GM10847 (cell line): ENCODE measurements around the gene SLC22A5.

Experiments used
- POLR2A ChIP-seq: IDR thresholded peaks from 2 replicates; pipeline ENCODE4 v1.6.1; 2011; ENCODE audit not compliant: insufficient read length; ENCODE audit errors: extremely low read depth

Gene SLC22A5

GRCh38 chr5:132389585-132390286 is 20.2 kb downstream of the SLC22A5 start:
- TF ChIP-seq POLR2A = no peak

DNA sequence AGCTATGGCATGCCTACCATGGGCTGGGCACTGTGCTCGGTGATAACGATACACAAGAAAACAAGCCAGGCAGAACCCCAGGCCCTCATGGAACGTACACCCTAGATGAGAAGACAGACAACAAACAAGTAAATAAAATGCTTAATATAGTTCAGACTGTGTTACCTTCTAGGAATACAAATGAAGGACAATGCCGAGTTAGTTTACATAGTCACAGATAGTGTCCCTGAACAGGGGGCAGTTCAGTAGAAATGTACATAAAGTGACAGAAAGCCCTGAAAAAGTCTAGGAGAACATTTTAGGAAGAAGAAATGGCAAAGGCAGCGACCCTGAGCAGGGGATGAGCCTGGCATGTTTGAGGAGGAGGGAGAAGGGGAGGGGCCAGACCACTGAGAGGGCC is 21.7 kb downstream of the SLC22A5 start:
- no peak for TF ChIP-seq POLR2A

GRCh38 chr5:132391870-132392269 is 22.4 kb downstream of the SLC22A5 start:
- no peak for TF ChIP-seq POLR2A

GRCh38 chr5:132392411-132392810 is 22.9 kb downstream of the SLC22A5 start:
- no peak for TF ChIP-seq POLR2A

DNA sequence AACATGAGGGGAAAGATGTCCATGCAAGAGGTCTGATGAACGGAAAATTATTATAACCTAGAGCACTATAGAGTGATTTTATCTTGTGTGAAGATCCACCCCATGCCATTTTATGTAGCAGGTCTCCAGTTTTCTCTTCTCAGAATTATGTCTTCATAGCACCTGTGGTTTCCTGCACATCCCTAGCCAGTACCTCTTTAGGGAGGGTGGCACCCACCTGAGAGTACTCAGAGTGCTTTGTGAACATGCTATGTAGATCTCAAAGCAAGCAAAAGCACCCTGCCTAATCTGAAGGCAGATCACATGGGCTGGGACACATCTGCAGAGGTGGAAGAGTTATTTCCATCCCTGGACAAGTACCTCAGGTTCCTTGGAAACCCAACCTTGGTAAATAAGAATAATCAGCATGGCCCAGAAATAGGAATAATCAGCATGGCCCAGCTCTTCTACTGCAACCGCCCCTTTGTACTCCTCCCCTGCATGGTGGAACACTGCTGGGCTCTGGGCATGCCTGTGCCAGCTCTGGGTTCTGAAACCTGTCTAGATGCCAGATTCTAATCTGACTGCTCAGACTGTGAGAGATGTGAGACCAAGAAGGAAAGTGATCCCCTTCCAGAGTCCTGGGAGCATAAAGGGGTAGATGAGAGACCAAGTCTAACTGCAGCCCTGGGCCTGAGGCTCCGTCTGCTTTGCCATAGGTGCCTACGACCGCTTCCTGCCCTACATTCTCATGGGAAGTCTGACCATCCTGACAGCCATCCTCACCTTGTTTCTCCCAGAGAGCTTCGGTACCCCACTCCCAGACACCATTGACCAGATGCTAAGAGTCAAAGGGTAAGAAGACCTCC is 23.7 kb downstream of the SLC22A5 start:
- no peak for TF ChIP-seq POLR2A

- TF ChIP-seq POLR2A = no peak
Observed at GRCh38 chr5:132394667-132395259, 25.3 kb downstream of the SLC22A5 start.

GRCh38 chr5:132396589-132397031 is 27.1 kb downstream of the SLC22A5 start:
- no peak for TF ChIP-seq POLR2A

DNA sequence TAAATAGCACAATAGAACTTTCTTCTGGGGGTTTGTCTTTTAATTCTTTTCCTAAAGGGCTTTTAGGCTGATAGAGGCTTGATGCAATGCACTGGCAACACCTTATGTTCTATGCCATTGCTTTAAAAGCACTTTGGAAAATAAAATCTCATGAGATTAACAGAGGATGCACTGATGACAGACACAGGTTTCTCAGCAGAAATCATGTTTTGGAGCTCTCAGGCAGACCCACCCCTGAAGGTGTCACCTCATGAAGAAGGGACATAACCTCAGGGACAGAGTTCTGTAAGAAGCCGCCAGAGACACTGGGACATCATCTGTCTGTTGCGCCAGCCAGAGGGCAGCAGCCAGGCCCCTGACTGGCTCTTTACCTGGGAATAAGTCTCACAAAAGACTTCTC is 27.7 kb downstream of the SLC22A5 start:
- TF ChIP-seq POLR2A = no peak

- TF ChIP-seq POLR2A = no peak
Observed at GRCh38 chr5:132405646-132406045, 36.1 kb downstream of the SLC22A5 start.

GRCh38 chr5:132406144-132406783 is 36.8 kb downstream of the SLC22A5 start:
- TF ChIP-seq POLR2A = no peak

DNA sequence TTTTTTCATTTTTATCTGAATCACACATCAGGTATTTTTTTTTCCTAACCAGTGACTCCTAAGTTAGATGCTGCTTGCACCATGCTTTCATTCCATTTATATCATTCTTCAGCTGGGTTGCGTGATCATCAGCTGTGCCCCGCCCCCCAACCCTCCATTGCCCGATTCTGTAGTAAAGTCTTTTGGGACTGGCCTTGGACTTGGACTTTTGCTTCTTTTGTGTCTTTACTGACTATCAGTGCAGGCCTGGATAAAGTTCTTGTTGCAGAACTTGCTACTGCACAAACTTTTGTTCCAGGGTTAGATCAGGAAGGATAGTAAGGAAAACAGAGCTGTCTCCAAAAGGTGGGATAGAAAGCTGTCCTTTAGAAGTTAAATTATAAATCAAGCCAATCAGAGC is 38.5 kb downstream of the SLC22A5 start:
- no peak for TF ChIP-seq POLR2A

- no peak for TF ChIP-seq POLR2A
Observed at GRCh38 chr5:132408456-132408855, 38.9 kb downstream of the SLC22A5 start.

DNA sequence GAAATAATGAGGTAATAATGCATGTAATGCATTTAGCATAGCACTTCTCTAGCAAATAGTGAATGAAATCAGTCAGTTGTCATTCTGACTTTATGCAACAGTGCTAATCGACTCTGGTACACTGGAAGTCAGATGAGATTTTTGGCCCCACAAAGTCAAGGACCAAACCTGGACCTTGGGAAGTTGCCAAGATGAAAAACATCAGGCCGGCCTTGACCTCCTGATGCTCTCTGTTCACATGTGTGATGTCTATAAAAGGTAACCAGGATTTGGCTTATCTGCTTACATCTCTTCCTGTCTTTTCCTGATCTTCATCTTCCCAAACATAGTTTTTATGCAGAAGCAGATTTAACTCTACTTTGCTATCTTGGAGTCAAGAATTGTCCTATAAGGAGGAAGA is 39.5 kb downstream of the SLC22A5 start:
- TF ChIP-seq POLR2A = no peak

DNA sequence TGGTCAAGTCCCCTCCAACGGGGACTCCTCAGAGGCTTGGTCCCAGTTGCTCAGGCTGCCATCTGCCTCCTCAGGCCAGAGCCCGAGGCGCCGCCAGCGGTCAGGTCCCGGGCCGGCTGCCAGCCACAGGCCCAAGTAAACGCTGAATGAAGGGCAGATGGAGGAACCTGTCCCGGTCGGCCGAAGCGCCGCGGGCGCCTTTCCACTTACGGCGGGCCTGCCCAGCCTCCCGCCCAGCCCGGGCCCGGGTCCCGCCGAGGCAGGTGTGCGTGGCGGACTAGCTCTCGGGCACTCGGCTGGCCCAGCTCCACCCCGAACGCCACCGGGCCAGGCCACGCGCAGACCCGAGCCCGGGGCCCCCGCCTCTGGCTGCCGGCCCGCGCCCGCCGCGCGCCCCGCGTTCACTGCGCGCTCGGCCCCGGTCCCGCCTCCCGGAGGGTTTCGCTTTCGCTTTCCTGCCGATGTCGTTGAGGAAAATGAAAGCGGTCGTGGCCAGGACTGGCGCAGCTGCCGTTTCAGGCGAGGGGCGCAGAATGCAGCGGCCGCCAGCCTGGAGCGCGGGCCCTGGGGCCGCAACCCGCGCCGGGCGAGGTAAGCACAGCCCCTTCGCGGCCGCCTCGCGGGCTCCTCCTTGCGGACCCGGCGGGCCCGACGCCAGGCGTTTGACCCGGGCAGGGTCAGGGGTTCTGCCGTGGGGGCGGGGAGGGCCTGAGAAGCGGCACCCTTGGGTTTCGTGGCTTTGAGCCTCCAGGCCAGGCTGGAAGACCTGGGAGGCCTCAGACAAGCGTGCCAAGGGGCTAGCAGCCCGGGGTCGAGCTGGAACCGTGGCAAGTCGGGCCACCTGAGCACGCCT is 41.2 kb downstream of the SLC22A5 start:
- peak; percentile 58 for TF ChIP-seq POLR2A
